ENCODE results near the gene CCDC112.

DNA sequence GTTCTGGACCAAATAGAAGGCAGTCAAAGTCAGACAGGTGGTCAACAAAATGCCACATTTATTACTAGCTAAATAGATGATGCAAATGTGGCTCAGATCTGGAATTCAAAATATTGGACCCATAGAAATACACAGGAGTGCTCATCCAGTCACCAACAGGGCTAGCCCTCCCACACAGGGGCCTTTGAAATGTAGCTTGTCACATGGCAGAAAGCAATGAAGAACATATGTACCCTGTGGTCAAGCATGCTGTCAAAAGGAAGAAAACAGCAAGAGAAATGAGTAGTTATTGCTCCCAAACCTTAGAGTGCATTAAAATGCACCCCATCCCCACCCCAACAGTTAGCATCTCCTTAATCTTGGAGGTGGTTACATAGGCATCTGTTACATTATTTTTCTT lies 20.9 kb upstream of the CCDC112 start:
- no peak for TF ChIP-seq SUZ12 (IDR thresholded peaks at IDR 0.05)
- TF ChIP-seq NFRKB (IDR thresholded peaks at IDR 0.05): no peak
- no peak for TF ChIP-seq ELF4 (IDR thresholded peaks at IDR 0.05)
- TF ChIP-seq SP1 (IDR thresholded peaks at IDR 0.05): no peak
- TF ChIP-seq FOXA1 (IDR thresholded peaks at IDR 0.05): no peak
- no peak for TF ChIP-seq FOXM1 (IDR thresholded peaks at IDR 0.05; ENCODE audit: borderline replicate concordance)
- TF ChIP-seq L3MBTL2 (conservative IDR thresholded peaks at IDR 0.05): no peak
- no peak for TF ChIP-seq LEF1 (IDR thresholded peaks at IDR 0.05; ENCODE audit: borderline replicate concordance)

All from HEK293T (cell line).